HuH-7 (cell line): Measurements from ENCODE around the gene SRMS.
A peak's percentile ranks its signal among the peaks of the same experiment; 100 is the strongest.

Experiments used
- DNase-seq: peaks from one replicate; pipeline ENCODE4 v3.0.0; 2011; ENCODE audit warnings: low spot score

Gene SRMS

GRCh38 chr20:63500151-63500901 is 47.2 kb downstream of the SRMS start:
- DNase-seq: no peak

GRCh38 chr20:63499338-63499969 is 48.1 kb downstream of the SRMS start:
- DNase-seq: no peak

- DNase-seq: peak; percentile 76
Measured at GRCh38 chr20:63498960-63499337, 48.6 kb downstream of the SRMS start, which contains the start of gene EEF1A2. TSS of gene EEF1A2 (minus strand) at chr20:63499083. CDS start at chr20:63497763, 1,320 bp downstream.

- DNase-seq: no peak
Measured at GRCh38 chr20:63497946-63498935, 49.3 kb downstream of the SRMS start.

- DNase-seq: no peak
Measured at GRCh38 chr20:63497138-63497945, 50.2 kb downstream of the SRMS start.

- DNase-seq: no peak
Measured at GRCh38 chr20:63496596-63497120, 50.9 kb downstream of the SRMS start.

- peak; percentile 96 for DNase-seq
Measured at GRCh38 chr20:63495741-63496595, 51.6 kb downstream of the SRMS start.

- no peak for DNase-seq
Measured at GRCh38 chr20:63495167-63495720, 52.3 kb downstream of the SRMS start.

GRCh38 chr20:63494420-63495166 is 53.0 kb downstream of the SRMS start:
- DNase-seq: no peak

GRCh38 chr20:63494084-63494419 is 53.5 kb downstream of the SRMS start:
- no peak for DNase-seq

- no peak for DNase-seq
Measured at GRCh38 chr20:63493563-63494020, 54.0 kb downstream of the SRMS start.

- DNase-seq: no peak
Measured at GRCh38 chr20:63492982-63493381, 54.6 kb downstream of the SRMS start.

GRCh38 chr20:63492518-63492917 is 55.0 kb downstream of the SRMS start:
- DNase-seq: no peak

- DNase-seq: no peak
Measured at GRCh38 chr20:63491635-63492230, 55.8 kb downstream of the SRMS start.

GRCh38 chr20:63491078-63491477 is 56.5 kb downstream of the SRMS start:
- DNase-seq: no peak
